ENCODE results near the gene TRERF1.

DNA sequence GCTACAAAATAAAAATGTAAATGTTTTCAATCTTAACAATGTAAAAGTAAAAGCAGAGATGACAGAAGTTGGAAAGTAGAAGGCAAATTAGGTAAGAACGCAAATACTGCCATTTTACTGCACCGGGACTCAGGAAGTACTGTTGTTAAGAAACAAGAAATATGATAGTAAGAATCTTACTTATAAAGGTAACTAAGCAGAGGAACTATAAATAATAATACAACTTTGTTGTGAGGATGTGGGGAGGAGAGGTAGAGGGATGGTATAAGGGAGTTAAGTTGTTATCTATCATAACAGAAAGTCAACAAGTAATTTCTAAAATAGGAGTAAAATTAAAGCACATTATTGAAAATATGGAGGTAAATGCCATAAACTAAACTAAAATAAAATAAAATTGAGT is 129.8 kb downstream of the TRERF1 start:
- no peak for TF ChIP-seq CEBPB (IDR thresholded peaks at IDR 0.05; ENCODE audit: low read depth, low read length)
- no peak for TF ChIP-seq MXI1 (IDR thresholded peaks at IDR 0.05; ENCODE audit: borderline replicate concordance, low read depth, low read length)
- TF ChIP-seq, protein P1, sequence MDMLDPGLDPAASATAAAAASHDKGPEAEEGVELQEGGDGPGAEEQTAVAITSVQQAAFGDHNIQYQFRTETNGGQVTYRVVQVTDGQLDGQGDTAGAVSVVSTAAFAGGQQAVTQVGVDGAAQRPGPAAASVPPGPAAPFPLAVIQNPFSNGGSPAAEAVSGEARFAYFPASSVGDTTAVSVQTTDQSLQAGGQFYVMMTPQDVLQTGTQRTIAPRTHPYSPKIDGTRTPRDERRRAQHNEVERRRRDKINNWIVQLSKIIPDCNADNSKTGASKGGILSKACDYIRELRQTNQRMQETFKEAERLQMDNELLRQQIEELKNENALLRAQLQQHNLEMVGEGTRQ (IDR thresholded peaks at IDR 0.05; ENCODE audit: low read depth, low read length): no peak
- TF ChIP-seq MAZ (IDR thresholded peaks at IDR 0.05; ENCODE audit: borderline replicate concordance, low read depth, low read length): no peak
- TF ChIP-seq, protein P2, sequence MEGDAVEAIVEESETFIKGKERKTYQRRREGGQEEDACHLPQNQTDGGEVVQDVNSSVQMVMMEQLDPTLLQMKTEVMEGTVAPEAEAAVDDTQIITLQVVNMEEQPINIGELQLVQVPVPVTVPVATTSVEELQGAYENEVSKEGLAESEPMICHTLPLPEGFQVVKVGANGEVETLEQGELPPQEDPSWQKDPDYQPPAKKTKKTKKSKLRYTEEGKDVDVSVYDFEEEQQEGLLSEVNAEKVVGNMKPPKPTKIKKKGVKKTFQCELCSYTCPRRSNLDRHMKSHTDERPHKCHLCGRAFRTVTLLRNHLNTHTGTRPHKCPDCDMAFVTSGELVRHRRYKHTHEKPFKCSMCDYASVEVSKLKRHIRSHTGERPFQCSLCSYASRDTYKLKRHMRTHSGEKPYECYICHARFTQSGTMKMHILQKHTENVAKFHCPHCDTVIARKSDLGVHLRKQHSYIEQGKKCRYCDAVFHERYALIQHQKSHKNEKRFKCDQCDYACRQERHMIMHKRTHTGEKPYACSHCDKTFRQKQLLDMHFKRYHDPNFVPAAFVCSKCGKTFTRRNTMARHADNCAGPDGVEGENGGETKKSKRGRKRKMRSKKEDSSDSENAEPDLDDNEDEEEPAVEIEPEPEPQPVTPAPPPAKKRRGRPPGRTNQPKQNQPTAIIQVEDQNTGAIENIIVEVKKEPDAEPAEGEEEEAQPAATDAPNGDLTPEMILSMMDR (conservative IDR thresholded peaks at IDR 0.05; ENCODE audit: low read depth, low read length): no peak
- no peak for TF ChIP-seq FOS (IDR thresholded peaks at IDR 0.05; ENCODE audit: low read depth, low read length)
- no peak for TF ChIP-seq POLR2A (IDR thresholded peaks at IDR 0.05; ENCODE audit: low read depth, low read length)
- TF ChIP-seq RFX5 (IDR thresholded peaks at IDR 0.05; ENCODE audit: low read depth, low read length): no peak

Data from IMR-90 (cell line).